Measurements from ENCODE around the gene OLIG3.

Gene OLIG3

DNA sequence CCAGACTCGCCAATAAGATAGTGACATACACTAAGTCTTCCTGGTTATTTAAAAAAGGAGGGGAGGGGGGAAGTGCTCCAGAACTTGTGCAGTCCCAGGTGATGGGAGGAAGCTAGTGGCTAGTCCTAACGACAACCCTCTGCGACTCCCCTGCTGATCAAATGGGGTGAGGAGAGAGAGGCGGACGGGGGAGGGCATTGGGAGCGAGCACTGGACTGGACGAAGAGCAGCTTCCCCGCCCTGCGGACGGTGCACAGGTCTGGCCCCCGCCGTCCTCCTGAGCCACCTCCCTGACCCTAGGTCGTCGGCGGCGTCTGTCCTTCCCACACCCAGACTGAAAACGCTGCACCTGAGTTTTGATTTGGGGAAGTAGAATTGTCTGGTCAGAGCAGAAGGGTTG, 2.2 kb upstream of the OLIG3 start:
- no peak for DNase-seq (ENCODE audit: low read depth)

DNA sequence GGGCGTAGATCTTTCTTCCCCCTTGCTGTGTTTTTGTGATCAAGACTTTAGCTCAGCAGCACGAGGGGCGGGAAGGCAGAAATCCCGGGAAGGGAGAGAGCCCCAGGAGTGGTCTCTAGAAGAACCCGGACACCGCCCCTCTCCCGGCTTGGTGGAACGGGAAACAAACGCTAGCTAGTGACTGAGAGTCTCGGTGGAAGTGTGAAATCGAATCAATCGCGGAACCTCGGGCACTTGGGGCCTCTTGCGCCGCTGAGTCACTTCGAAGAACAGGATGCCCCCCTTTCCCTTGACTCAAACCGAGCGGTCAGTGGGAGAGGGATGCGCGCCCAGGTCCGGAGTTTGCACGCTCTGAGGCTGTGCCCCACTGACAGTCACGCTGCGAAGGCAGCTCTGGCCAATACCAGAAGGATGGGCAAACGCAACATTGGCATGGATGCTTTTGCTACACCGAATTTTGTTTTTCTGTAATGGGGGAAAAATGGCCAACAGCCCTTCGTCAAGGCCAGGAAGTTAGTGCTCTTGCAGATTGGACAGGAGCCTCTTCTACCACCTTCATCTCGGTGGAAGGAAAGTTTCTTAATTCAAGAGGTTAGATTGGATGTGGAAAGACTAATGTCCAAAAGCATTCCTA, 1.6 kb upstream of the OLIG3 start:
- no peak for DNase-seq (ENCODE audit: low read depth)

DNA sequence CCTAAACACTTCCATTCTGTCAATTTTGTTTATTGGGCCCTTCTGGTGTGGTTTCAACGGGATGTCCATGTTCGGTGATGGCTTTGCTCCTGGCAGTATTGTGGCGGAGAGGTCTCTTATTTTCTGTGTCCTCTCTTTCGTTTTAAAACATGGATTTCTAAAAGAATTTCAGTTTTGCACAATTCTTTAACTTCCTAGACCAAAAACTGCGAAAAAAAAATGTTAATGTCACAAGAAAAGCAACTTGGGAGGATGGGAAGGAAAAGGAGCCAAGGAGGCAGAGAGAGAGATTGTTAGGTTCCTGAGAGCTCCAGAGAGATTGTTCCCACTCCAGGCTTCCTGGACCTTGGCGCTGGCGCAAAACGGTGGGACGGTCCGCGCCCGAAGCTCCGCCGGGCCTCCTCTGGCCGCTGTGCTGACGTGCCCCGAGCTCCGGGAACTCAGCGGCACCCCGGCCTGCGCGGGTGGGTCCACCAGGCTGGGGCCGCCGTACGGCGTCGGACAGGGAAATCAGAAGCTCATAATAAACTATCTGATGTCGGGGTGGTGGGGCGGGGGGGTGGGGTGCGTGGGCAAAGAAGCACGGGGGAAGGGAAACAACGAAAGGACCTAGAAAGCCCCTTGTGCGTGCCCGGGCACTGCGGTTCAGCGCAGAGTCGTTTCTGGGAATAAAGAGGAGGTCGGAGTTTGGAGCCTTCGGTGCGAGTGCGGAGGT, 951 bp upstream of the OLIG3 start:
- no peak for DNase-seq (ENCODE audit: low read depth)

DNA sequence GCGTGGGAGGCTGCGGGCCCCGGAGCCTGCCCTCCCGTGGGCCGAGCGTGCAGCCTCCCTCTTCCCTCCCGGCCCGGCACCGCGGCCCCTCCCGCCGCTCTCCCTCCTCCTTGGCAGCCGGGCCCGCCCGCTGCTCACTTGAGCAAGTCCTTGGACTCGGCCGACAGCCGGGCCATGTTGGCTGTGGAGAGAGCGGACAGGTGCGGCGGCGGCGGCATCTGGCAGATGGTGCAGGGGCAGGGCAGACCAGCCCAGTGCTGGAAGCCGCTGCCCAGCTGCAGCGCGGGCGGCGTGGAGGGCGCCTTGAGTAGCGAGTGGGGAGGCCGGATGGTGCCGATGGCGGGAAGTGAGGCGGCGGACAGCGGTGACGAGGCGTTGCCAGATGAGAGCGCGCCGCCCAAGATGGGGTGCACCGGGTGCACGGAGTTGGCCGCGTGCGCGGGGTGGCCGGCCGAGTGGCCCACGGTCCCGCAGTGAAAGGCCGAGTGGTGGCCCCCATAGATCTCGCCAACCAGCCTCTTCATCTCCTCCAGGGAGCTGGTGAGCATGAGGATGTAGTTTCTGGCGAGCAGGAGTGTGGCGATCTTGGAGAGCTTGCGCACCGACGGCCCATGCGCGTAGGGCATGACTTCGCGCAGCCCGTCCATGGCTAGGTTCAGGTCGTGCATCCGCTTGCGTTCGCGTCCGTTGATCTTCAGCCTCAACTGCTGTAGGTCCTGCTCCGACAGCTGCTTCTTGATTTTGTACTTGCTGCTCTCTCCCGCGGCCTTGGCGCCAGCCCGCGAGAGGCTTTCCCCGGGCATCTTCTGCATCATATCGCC, 766 bp downstream of the OLIG3 start:
- no peak for DNase-seq (ENCODE audit: low read depth)

DNA sequence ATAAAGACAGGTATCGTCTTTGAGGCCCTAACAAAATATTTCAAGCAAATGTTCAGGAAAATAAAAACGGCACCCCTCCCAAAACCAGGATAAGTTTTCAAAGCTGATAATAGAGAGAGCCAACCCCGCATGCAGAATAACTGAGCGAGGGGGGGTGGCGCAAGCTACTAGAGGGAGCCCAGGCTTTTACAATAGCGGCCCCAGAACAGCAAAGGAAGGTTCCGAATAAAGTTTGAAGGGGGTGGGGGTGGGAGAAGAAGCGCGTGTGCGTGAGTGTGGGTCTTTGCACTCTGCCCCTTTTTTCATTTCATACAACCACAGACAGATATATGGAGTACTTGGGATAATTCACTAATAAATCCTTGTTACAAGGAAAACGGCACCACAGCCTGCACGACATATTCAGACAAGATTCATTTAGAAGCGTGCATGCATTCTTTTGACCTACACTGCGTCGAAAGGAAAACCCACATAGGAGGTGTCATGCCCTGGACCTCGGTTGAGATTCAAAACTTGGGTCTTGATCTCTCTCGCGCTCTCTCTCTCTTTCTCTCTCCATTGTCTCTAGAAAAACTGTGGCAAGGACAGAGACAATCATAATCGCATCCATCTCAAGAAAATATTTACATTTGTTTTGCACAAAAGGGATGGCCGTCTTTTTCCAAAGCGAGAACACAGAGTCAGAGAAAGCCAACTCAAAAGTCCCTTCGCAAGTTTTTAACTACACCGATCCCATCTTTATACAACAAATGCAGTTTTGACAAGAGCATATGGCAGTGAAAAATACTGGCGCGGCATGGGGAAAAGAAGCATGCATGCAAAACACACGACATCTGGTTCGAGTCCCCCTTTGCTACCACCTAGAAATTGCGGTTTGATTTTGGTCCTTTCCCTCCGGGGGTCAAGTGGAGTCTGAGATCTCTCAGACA, 1.6 kb downstream of the OLIG3 start:
- DNase-seq (ENCODE audit: low read depth): no peak

DNA sequence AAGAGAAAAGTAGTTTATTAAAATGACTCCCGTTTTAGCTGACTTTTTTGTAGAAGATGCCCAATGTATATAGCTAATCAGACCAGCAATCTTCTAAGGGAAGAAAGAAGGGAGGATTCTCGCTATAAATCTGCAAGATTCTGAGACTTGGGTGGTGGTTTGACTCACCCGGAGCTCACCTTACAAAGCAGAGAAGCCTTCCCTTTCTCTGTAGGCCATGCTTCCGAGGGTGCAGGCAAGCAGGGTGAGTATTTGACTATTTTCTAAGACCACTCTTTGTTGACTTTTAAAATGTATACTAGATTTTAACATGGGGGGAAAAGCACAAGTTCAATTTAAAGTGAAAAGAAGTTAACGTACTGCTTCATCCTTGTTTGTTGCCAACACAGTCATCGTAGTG, 2.7 kb downstream of the OLIG3 start:
- DNase-seq (ENCODE audit: low read depth): no peak

DNA sequence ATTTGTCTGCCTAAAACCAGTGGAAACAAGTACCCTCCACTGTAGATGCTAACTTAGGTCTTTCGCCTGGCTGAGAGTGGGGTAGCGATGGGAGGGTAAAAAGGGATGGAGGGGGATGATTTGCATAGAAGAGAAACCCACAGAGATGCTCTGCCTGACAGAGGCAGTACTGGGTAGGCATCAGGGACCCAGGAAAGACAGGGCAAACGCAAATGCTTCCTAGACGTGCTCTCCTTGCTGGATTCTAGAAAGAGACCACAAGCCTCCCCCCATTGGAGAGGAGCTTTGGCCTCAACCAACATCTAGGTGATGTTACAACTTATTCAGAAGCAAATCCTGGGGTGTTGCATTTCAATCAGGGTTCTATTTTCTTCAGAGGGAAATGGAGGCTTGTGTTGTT, 3.2 kb downstream of the OLIG3 start:
- DNase-seq (ENCODE audit: low read depth): no peak

DNA sequence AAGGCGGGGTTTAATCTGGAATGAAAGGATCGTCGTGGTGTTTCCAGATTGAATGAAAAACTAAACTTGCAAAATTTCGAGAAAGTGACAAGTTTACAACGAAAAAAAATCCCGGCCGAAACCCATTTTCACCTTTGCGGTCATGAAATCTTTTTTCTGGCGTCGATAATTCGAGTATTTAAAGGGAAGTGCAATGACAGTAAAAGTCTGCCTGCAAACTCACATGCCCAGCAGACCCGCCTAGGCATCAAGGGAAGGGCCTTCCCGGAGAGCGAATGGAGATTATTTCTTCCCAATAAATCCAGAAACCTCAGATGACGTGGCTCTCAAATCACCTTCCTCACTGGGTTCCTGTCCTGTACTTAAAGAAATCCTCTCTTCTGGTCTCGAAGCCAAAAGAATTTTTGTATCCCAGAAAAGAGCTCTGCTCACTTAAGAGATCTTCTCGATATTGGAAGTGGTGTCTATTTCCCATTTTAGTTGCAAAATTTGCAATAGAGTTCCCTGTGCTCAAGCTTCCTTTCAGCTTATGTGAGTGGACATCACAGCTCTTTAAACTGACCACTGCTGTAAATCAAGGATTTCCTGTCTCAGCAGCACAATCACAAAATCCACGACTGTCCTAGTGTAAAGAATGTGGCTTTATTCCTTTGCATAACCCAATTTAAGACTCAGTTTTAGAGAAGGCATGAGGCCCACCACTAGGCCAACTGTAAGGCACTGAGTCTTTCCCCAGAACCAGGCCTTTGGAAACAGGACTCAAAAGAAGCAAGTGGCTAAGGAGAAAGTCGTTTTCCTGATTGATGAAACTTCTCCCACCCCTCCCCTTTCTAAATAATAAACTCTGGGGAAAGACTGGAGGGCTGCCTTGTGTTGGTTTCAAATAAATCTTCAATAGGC, 3.9 kb downstream of the OLIG3 start:
- DNase-seq (ENCODE audit: low read depth): no peak

DNA sequence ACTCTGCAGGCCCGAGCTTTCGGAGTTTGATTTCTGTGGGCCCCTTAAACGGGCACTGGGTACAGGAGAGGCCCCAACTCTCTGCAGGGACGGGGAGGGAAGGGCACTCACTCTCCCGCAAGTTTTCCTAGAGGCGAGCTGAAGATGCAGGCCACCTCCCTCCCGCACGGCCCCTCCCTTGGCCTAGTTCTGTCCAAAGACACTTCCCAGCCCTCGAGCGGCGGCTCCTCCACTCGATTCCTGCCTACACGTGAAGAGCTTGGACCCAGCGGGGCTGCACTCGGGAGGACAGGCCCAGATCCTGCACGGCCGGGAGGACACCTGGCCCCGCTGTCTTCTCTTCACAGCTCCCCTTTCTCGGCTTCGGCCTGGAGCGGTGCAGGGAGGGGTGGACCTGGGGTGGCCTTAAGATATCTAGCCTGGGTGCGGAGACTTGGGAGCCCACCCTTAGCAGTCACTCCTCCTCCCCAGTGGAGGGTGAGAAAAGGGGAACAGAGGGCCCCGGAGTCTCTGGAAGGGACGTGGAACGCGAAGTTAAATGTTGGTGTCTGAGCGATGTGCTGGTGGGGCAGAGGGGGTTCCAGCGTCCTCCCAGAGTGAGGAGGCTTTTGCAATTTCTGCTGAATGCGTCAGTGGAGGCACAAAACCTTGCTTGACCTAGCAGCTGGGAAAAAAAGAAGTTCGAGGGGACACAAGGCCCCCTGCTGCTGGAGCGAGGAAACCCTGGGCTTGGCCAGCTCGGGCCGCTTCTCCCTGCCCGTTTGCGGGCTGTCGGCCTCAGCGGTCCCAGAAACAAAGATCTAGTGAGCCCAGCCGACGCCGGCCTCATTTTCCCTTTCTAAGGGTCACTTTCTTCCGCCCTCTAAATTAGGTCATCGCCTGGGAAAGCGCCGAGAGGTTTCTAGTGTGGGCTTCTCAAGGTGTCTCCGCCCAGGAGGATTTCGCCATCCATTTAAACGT, 4.9 kb downstream of the OLIG3 start:
- no peak for DNase-seq (ENCODE audit: low read depth)

DNA sequence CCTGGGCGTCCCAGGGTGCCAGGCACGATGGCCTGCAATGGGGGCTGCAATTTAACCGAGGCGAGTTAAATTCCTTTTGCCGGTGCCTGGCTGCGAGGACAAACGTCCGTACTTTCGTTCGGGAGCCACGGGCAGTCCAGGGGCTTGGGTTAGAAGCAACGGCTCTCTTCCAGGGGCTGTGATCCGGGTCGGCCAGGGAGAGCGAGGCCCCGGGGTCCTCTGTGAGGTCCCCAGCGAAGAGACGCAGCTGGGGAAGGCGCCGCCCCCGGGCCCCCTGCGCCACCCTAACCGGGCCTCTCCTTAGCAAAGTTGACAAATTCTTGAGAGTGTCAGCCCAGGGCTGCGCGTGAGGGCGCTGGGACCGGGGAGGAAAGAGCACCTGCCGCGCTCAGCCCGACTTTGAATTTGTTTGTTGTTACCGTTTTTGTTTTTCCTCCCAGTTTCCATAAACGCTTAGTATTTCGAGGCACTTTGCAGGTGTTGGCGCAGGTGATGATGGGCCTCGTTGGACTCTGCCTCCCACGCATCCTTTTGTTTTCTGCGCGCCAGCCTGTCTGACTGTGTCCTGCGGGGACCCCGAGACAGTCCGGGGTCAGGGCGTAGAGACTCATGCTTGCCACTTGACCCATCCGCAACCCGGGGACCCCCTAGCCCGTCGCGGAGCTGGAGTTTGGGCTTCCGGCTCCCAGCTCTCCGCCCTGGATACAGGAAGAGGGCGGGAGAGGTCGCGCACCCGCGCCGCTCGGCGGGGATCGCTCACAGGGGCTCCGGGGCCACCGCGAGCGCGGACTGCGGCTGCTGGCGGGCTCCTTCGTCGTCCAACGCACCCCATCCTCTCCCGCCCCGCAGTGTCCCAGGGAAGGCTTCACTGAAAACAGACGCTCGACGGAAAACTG, 5.8 kb downstream of the OLIG3 start:
- no peak for DNase-seq (ENCODE audit: low read depth)

DNA sequence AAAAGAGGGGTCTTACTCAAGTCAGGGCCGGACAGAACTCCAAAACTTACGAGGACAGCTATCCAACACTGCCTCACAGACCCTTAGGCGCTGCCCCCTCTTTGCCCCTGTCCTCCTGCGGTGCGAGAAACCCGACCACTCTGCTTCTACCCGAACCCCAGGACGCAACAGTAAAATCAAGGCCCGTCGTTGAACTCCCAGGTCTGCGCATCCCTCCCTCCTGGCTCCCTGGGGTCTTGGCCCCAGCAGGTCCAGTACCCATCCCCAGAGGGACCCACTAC, 6.4 kb downstream of the OLIG3 start:
- no peak for DNase-seq (ENCODE audit: low read depth)

DNA sequence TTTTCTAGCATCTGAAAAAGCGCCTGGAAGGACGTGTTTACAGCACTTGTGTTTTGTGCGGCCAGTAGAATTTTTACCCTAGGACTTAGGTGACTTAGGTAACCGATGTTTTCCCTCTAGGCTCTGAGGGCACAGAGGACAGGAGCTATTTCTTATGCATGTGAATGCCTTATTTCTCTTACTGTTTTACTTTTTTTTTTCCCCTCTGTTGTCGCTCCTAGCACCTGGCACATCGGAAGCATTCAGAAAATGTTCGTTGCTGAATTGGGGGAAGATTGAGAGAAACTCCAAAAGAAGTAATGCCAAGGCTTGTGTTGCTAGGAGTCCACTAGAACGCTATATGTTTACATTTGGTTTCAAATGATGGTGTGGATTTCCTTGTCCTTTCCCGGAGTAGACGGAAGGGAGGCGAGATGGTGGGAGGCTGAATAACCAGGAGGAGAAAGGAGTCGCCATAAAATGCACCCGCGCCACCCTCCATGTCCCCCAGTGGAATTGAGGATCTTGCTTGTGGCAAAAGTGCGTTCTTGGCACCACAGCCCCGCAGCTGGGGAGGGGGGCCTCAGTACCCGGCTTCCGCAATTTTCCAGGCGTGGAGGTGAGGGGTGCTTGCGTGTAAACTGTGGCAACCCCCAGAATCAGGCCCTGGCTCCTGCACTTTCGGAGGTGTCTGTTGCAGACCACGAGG, 6.9 kb downstream of the OLIG3 start:
- DNase-seq (ENCODE audit: low read depth): no peak

DNA sequence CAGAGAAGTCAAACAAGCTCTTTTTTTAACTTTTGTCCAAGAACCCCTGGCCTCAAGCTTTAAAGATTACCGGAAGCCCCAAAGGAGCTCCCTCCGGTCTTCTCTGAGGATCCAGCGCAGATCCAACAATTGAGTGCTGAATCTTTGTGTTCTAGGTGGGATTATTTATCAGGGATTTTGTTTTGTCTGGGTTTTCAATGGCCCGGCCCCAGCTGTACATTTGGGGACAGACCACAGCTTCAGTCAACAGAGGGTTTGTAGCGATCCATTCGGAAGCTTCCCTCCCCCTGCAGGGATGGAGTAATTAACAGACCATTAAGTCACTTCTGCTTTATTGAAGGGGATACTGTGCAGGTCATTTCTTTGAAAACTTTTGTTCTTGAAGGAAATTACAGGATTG, 7.8 kb downstream of the OLIG3 start:
- no peak for DNase-seq (ENCODE audit: low read depth)

DNA sequence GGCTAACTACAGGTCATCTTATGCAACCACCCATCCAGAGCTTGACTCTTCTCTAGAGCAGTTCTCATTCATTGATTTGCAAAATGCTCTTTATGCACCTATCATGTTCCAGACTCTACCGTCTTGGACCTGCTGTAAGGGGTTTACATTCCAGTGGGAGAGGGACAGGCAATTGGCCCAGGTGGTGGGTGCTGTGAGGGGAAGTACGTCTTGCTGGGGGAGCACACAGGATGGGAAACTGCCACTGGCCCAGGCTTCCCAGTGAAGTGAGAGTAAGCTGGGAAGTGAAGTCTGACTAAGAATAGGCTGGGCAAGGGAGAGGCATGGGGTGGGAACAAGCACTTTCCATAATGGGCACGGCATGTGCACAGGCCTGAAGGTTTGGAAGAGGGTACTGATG, 13.8 kb downstream of the OLIG3 start:
- no peak for DNase-seq (ENCODE audit: low read depth)

DNA sequence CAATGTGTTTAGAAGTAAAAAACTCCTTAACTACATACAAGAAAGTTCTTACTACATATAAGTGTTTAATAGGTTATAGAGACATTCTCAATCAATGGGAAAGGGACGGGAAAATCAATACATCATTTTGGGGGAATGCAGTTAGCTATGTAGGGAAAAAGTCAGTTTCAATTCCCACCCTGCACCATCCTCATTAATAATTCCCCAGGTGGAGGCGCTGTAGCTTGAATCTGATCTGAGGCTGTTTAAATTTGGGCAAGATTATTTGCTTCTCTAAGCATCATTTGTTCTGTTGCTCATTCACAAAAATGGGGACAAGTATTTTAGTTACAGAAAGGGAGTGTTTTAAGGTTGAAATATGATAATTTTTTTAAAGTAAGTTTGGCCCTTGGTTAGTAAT, 19.1 kb downstream of the OLIG3 start:
- no peak for DNase-seq (ENCODE audit: low read depth)

DNA sequence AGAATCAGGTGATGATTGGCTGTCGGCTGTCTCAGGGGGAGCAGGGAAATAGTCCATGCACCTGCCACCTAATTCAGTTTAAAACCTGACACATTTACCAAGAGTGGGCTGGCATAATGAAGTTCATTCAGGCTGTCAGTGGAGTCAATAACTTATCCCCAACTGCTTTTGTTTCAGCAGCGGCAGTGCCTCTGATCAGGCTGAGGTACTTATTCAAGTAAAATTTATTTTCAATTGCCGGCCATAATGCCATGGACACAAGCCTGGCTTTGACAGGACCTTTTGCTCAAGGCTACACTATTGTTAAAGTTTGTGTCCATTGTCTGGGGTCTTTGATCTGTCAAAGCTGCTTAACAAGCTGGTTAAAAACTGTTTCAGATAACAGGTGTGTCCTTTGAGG, 20.6 kb downstream of the OLIG3 start:
- DNase-seq (ENCODE audit: low read depth): no peak

DNA sequence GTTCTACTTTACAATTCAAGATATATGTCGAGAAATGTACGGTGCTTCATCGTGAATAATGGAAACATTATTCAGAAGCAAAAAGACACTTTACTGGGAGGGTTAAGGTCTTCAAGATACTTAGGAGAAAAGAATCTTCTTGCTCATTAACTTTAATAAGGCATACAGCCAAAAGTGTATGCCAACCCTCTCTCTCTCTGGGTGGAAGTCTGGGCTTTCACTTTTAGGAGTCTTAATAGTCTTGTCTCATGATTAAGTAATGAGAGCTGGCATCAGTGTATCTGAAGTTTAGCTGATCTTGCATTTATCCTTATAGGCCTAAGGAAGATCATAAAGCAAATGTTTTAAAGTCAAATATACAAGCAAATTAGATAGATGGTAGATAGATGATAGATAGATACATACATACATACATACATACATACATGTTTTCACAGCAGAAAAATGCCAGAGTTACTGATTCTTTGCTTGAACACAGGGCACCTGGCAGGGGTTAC, 21.5 kb downstream of the OLIG3 start:
- no peak for DNase-seq (ENCODE audit: low read depth)

DNA sequence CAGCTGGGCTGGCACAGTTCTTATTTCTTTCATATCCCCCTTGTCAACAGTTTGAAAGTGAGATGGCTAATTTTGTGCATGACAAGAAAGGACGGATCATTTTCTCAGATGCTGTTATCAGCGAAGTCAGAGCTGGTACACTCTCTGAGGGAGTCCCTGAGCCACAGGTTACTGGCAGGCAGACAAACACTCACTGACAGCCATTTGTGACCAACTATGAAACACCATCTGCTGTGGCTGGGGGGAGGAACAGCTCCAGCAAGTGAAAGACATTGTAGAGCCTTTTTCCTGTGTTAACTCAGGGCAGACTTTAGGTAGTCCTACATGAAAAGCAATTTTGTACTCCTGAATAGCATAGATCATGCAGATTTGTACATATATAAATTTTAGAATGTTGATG, 22.2 kb downstream of the OLIG3 start:
- no peak for DNase-seq (ENCODE audit: low read depth)
